GM21717 (cell line): ENCODE data around the gene CYFIP2.
"Not testable (repeated sequence)": the region's sequence is repeated elsewhere in the genome, so short reads cannot be mapped to it uniquely, and the experiment has no call there.

Source experiments
- ATAC-seq: cut with Tn5 transposase; IDR thresholded peaks from one replicate; pipeline ENCODE4 v1.9.1; 2021; ENCODE audit warnings: mild to moderate bottlenecking, moderate library complexity; ENCODE audit not compliant: unreplicated experiment

CYFIP2 gene

GRCh38 chr5:157384971-157385709 is 119.2 kb downstream of the CYFIP2 start:
- ATAC-seq: no peak

GRCh38 chr5:157387041-157387563 is 121.2 kb downstream of the CYFIP2 start:
- no peak for ATAC-seq

DNA sequence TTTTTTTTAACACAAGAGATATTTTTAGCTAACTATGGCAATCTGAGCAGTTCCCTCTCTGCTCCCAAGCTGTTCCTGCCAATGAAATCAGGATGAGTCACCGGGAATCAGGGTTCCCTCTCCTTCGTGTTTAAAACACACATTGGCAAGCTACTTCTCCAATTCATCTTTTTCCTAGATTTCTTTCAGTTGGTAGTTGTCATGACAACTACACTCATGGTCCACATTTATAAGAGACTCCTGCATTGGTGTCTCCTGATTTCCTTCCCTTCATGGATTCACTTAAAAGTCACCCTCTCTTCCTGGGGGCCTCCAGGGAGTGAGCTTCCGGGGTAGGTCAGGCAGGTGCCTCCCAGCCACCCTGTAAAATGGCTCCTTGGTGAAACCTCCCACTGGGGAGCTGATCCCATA is 121.8 kb downstream of the CYFIP2 start:
- ATAC-seq: no peak

- ATAC-seq: no peak
Observed at GRCh38 chr5:157388111-157388710, 122.3 kb downstream of the CYFIP2 start.

DNA sequence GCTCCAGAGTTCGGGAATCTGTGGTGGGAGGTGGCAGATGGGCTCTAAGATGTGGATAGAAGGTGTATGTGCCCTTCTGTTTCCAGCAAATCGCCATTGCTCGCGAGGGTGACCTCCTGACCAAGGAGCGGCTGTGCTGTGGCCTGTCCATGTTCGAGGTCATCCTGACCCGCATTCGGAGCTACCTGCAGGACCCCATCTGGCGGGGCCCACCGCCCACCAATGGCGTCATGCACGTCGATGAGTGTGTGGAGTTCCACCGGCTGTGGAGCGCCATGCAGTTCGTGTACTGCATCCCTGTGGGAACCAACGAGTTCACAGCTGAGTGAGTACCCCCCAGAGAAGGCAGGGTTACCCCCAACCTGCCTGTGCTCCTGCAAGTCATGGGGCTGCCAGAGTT is 123.2 kb downstream of the CYFIP2 start:
- no peak for ATAC-seq

DNA sequence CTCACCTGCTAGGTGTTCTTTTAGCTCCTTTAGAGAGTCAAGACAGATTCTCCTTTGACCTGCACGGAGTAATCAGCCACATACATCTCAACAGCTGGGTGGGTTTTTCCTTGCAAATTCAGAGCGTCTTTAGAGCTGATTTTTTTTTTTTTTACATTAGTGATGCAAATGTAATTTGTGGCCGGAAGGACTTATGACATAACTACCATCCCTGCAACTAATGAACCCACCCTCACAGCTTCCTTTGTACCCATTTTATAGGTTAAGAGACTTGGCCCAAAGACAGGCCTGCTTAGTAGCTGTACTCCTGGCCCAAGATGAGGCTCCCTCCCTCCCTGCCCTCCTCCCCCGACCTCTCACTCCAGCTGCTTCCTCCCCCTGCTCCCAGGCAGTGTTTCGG is 124.2 kb downstream of the CYFIP2 start:
- ATAC-seq: no peak

GRCh38 chr5:157390551-157391297 is 124.8 kb downstream of the CYFIP2 start:
- no peak for ATAC-seq

GRCh38 chr5:157398305-157398704 is 132.4 kb downstream of the CYFIP2 start:
- ATAC-seq: no peak

DNA sequence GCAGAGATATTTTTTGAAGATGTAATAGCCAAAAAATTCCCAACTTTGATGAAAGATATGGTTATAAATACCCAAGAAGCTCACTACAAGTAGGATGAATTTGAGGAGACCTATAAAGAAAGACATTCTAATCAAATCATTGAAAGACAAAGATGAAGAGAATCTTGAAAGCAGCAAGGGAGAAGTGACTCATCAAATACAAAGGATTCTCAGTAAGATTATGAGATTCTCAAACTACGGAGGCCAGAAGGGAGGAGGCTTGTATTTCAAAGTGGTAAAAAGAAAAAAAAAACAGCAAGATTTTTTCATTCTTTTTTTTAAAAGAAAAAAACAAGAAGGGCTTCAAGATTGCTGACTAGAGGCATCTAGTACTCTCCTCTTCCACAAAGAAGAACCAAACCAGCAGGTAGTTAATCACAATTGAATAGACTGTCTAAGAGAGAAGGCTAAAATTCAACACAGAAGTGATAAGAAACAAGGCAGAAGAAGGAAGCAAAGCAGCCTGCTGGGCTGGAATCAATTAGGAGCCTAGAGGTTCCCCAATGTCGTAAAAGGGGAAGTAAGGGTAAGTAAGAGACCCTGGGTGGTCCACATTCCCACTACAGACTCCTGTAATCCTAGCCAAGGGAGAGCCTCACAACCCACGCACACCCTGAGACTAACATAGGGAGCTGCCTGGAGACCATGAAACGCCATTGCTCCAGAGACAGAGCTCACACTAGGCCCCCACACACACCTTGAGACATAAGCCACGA is 135.0 kb downstream of the CYFIP2 start:
- ATAC-seq: no peak

DNA sequence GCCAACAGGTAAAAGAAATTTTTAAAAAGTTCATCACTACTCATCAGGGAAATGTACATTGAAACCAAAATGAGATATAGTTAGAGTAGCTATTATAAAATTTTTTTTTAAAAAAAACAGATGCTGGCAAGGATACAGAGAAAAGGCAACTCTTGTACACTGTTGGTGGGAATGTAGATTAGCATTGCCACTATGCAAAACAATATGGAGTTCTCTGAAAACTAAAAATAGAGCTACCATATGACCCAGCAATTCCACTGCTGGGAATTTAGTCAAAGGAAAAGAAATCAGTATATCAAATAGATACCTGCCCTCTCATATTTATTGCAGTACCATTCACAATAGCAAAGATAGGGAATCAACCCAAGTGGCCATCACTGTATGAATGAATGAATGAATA is 149.9 kb downstream of the CYFIP2 start:
- ATAC-seq: no peak

DNA sequence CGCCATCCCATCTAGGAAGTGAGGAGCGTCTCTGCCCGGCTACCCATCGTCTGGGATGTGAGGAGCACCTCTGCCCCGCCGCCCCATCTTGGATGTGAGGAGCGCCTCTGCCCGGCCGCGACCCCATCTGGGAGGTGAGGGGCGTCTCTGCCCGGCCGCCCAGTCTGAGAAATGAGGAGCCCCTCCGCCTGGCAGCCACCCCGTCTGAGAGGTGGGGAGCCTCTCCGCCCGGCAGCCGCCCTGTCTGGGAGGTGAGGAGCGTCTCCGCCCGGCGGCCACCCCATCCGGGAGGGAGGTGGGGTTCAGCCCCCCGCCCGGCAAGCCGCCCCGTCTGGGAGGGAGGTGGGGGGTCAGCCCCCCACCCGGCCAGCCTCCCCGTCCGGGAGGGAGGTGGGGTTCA is 153.6 kb downstream of the CYFIP2 start:
- not testable (repeated sequence) for ATAC-seq

- ATAC-seq: not testable (repeated sequence)
Observed at GRCh38 chr5:157429920-157430319, 164.0 kb downstream of the CYFIP2 start.

- peak; percentile 79 for ATAC-seq
Observed at GRCh38 chr5:157431544-157432200, 165.7 kb downstream of the CYFIP2 start.

- no peak for ATAC-seq
Observed at GRCh38 chr5:157434096-157434495, 168.2 kb downstream of the CYFIP2 start.

DNA sequence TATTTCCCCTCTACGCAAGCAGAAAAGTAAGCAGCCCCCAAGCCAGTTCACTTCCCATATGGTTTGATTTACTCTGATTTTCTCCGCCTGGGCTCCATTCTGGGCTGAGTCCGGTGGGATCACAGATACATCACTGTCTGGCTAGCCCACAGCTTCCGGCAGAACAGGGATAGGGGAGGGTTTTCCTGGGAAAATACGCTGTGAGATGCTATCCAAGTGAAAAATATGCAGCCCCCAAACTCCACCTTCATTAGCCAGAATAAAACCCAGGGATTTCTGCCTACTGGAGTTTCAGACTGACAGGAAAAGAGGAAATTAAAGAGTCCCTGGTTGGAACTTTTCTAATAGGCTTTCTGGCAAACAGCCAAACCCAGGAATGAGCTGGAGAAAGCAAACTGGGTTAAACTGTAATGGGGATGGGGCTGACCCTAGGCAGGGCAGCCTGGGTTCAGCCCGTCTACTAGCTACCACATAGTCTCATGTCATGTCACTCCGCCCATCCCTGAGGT is 177.2 kb downstream of the CYFIP2 start:
- no peak for ATAC-seq

GRCh38 chr5:157444224-157444623 is 178.3 kb downstream of the CYFIP2 start:
- ATAC-seq: no peak
